Adrenal gland (tissue), 5 donors: Measurements from ENCODE around the gene DIP2C.

Experiments used
- POLR2A ChIP-seq, 2 donors: fragments of 450-650 bp; IDR thresholded peaks; one replicate each; pipeline ENCODE4 v1.6.1; 2017; ENCODE audit warnings: antibody characterized with exemption in 2 of 2, mild to moderate bottlenecking in 2 of 2, moderate library complexity in 1 of 2
- TF ChIP-seq, protein P1 (sequence below), 6 experiments: fragments of 450-650 bp in 4 of 6; fragments of 200-600 bp in 2 of 6; sonication (generic) in 1 of 6; IDR thresholded peaks; 1 replicate in 5 of 6; 2 replicates in 1 of 6; pipeline versions ENCODE4 v1.5.1 to v1.8.0; 2016 to 2021; ENCODE audit warnings: antibody characterized with exemption in 6 of 6, mild to moderate bottlenecking in 2 of 6, moderate library complexity in 1 of 6
- donor health status: DM: no; HTN: no; CAD: no.

DNA sequence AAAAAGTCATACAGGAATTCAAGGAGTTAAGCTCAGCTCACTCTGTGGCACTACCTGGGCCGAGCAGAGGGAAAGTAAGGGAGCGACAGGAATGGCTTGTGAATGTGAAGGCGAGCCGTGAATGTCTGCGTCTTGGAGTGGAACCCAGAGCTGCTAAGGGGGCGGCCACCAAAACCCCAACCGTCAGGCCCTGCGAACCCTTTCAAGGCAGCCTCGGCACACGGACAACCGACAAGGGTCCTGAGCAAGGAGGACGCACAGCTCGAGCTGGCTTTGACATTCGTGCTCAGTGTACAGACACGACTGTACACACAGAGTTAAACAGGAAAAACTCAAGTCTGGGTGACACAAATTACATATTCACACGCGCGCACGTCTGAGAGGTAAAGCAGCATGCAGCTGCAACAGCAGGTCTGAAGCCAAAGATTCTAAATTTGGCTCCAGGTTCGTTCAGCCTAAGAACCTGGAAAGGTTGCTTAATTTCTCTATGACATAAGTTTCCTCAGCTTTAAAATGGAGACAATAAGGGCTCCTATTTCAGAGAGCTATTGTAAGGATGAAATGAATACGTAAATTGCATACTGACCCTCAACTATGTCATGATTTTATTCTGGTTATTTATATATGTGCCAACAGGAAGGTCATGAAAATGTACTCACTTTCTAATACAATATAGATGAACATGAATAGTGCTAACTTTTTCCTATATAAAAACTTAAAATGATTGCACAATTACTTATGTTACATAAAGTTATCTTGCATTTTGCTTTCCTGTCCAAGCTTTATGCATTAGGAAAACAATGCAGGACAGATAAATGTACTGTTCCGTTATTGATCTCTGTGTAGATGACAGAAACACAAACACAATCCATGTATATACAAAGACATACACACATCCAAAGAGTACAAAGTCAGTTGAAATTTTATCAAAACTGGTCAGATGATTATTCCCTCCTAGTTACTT is 361.3 kb downstream of the DIP2C start:
- TF ChIP-seq, protein P1, sequence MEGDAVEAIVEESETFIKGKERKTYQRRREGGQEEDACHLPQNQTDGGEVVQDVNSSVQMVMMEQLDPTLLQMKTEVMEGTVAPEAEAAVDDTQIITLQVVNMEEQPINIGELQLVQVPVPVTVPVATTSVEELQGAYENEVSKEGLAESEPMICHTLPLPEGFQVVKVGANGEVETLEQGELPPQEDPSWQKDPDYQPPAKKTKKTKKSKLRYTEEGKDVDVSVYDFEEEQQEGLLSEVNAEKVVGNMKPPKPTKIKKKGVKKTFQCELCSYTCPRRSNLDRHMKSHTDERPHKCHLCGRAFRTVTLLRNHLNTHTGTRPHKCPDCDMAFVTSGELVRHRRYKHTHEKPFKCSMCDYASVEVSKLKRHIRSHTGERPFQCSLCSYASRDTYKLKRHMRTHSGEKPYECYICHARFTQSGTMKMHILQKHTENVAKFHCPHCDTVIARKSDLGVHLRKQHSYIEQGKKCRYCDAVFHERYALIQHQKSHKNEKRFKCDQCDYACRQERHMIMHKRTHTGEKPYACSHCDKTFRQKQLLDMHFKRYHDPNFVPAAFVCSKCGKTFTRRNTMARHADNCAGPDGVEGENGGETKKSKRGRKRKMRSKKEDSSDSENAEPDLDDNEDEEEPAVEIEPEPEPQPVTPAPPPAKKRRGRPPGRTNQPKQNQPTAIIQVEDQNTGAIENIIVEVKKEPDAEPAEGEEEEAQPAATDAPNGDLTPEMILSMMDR (IDR thresholded peaks at IDR 0.05) = no peak
- TF ChIP-seq POLR2A (IDR thresholded peaks at IDR 0.05) = no peak
